HCT116 (cell line): ENCODE results near the gene PREB. TPM values are rescaled to one million over a fixed set of nuclear protein-coding genes. Genes with fewer than 3 reads are reported as not detected.
A peak's percentile ranks its signal among the peaks of the same experiment; 100 is the strongest.

Experiments used
- ATAC-seq: fragments of 200-7000 bp; cut with Tn5 transposase; 2 replicates; pipeline ENCODE4 v1.9.1; 2020; ENCODE audit warnings: mild to moderate bottlenecking, moderate library complexity
- BruUV-seq: library from RNA; stranded (reverse); fragments of 400-500 nt; replicated peaks from 2 replicates; lab custom pipeline; 2021; lab: Mats Ljungman, UMichigan
- CTCF ChIA-PET: fragments of 300-600 bp; sonication (Branson Sonifier 250); formaldehyde crosslinking; loops from one replicate; lab custom pipeline; 2021; ENCODE audit warnings: antibody characterized with exemption; lab: Charles Lee
- POLR2A ChIA-PET: fragments of 300-600, 350-600 bp; sonication (Branson Sonifier 250); formaldehyde crosslinking; loops from one replicate; lab custom pipeline; 2021; ENCODE audit warnings: antibody characterized with exemption; lab: Charles Lee
- RAD21 ChIA-PET, 2 experiments: fragments of 300-600 bp; sonication (Branson Sonifier 250); formaldehyde crosslinking; loops; one replicate each; lab custom pipeline; 2023; ENCODE audit warnings: low total read pairs in 2 of 2; ENCODE audit not compliant: uncharacterized antibody in 2 of 2, unreplicated experiment in 2 of 2, low non-redundant PET in 1 of 2; lab: Charles Lee
- DNase-seq: peaks from one replicate; pipeline ENCODE4 v3.0.0-alpha.2; 2010; ENCODE audit warnings: low read depth, low spot score
- H2AFZ ChIP-seq: fragments of 200-600 bp; shearing (Covaris generic), sonication (generic); 2 replicates; pipeline ENCODE4 v1.6.1; 2017; ENCODE audit warnings: low read depth, mixed run types, mixed read lengths, antibody characterized with exemption, low read length; ENCODE audit not compliant: poor library complexity, severe bottlenecking
- H3K27ac ChIP-seq: 2 replicates; pipeline ENCODE4 v1.5.1; 2012; ENCODE audit warnings: low read depth, low read length
- H3K27me3 ChIP-seq: fragments of 200-600 bp; sonication (generic); 2 replicates; pipeline ENCODE4 v1.6.1; 2016; ENCODE audit warnings: mixed run types, low read length, mixed read lengths; ENCODE audit not compliant: insufficient read depth
- H3K36me3 ChIP-seq, 2 experiments: fragments of 200-500 bp in 1 of 2; fragments of 200-600 bp in 1 of 2; sonication (Bioruptor generic) in 1 of 2; sonication (generic) in 1 of 2; 2 replicates each; pipeline versions ENCODE4 v1.5.1 to v1.6.1; 2014 to 2016; ENCODE audit warnings: low read length in 2 of 2, inconsistent platforms in 1 of 2, mixed read lengths in 1 of 2, mixed run types in 1 of 2; ENCODE audit not compliant: insufficient read depth in 2 of 2, control insufficient read depth in 1 of 2
- H3K4me1 ChIP-seq, 2 experiments: fragments of 200-600 bp in 1 of 2; sonication (generic) in 1 of 2; 2 replicates each; pipeline versions ENCODE4 v1.5.1 to v1.6.1; 2012 to 2017; ENCODE audit warnings: low read length in 2 of 2, inconsistent platforms in 1 of 2, mild to moderate bottlenecking in 1 of 2, mixed read lengths in 1 of 2, mixed run types in 1 of 2, moderate library complexity in 1 of 2; ENCODE audit not compliant: insufficient read depth in 2 of 2, control insufficient read depth in 1 of 2
- H3K4me2 ChIP-seq: fragments of 200-600 bp; sonication (generic); 2 replicates; pipeline ENCODE4 v1.6.1; 2017; ENCODE audit warnings: mixed run types, low read length, mixed read lengths
- H3K4me3 ChIP-seq, 2 experiments: fragments of 200-600 bp in 1 of 2; sonication (generic) in 1 of 2; replicated peaks in 1 of 2; 2 replicates each; pipeline ENCODE4 v1.5.1; 2011 to 2016; ENCODE audit warnings: low read length in 2 of 2, control low read depth in 1 of 2, low read depth in 1 of 2, mild to moderate bottlenecking in 1 of 2, mixed read lengths in 1 of 2, mixed run types in 1 of 2
- H3K79me2 ChIP-seq: fragments of 200-600 bp; sonication (generic); 2 replicates; pipeline ENCODE4 v1.6.1; 2017; ENCODE audit warnings: mild to moderate bottlenecking, mixed run types, low read length, moderate library complexity, mixed read lengths; ENCODE audit not compliant: insufficient read depth
- H3K9ac ChIP-seq: fragments of 200-600 bp; sonication (generic); 2 replicates; pipeline ENCODE4 v1.6.1; 2016; ENCODE audit warnings: low read length, mixed read lengths
- H3K9me2 ChIP-seq: fragments of 200-600 bp; sonication (generic), shearing (Covaris generic); 2 replicates; pipeline ENCODE4 v1.6.1; 2017; ENCODE audit warnings: mixed run types, mild to moderate bottlenecking, moderate library complexity; ENCODE audit not compliant: insufficient read depth
- H3K9me3 ChIP-seq, 2 experiments: fragments of 200-500 bp in 1 of 2; fragments of 200-600 bp in 1 of 2; sonication (Bioruptor generic) in 1 of 2; sonication (generic) in 1 of 2; 2 replicates each; pipeline ENCODE4 v1.6.1; 2014 to 2017; ENCODE audit warnings: low read length in 2 of 2, mixed read lengths in 2 of 2, inconsistent platforms in 1 of 2, low read depth in 1 of 2, mild to moderate bottlenecking in 1 of 2, mixed run types in 1 of 2, moderate library complexity in 1 of 2; ENCODE audit not compliant: control insufficient read depth in 1 of 2, insufficient read depth in 1 of 2
- H4K20me1 ChIP-seq: fragments of 200-600 bp; sonication (generic), shearing (Covaris generic); 2 replicates; pipeline ENCODE4 v1.6.1; 2017; ENCODE audit warnings: mixed run types, mild to moderate bottlenecking, moderate library complexity; ENCODE audit not compliant: insufficient read depth
- CBX3 ChIP-seq: IDR thresholded peaks from 2 replicates; pipeline ENCODE4 v1.6.1; 2012; ENCODE audit warnings: low read depth
- CEBPB ChIP-seq: IDR thresholded peaks from 2 replicates; pipeline ENCODE4 v1.6.1; 2012; ENCODE audit warnings: low read depth
- EGR1 ChIP-seq: IDR thresholded peaks from 2 replicates; pipeline ENCODE4 v1.6.1; 2012; ENCODE audit warnings: low read depth
- EZH2phosphoT487 ChIP-seq: fragments of 200-600 bp; IDR thresholded peaks from 2 replicates; pipeline ENCODE4 v1.6.1; 2018; ENCODE audit warnings: antibody characterized with exemption, borderline replicate concordance
- FOSL1 ChIP-seq: IDR thresholded peaks from 2 replicates; pipeline ENCODE4 v1.6.1; 2012; ENCODE audit warnings: low read depth
- JUND ChIP-seq: IDR thresholded peaks from 2 replicates; pipeline ENCODE4 v1.6.1; 2012
- MAX ChIP-seq: IDR thresholded peaks from 2 replicates; pipeline ENCODE4 v1.6.1; 2012
- POLR2A ChIP-seq: IDR thresholded peaks from 2 replicates; pipeline ENCODE4 v1.7.0; 2011; ENCODE audit warnings: borderline replicate concordance; ENCODE audit not compliant: insufficient read depth, insufficient read length; ENCODE audit errors: extremely low read depth
- POLR2AphosphoS5 ChIP-seq: IDR thresholded peaks from 2 replicates; pipeline ENCODE4 v1.6.1; 2011; ENCODE audit warnings: mild to moderate bottlenecking, low read depth, low read length, moderate library complexity
- SP1 ChIP-seq: IDR thresholded peaks from 2 replicates; pipeline ENCODE4 v1.6.1; 2012; ENCODE audit warnings: low read depth
- SRF ChIP-seq: IDR thresholded peaks from 2 replicates; pipeline ENCODE4 v1.6.1; 2012; ENCODE audit warnings: low read depth
- ZFX ChIP-seq: fragments of 450-650 bp; IDR thresholded peaks from 2 replicates; pipeline ENCODE4 v1.6.1; 2017
- ZNF274 ChIP-seq: fragments of 200-500 bp; sonication (Bioruptor generic); IDR thresholded peaks from 2 replicates; pipeline ENCODE4 v1.6.1; 2014; ENCODE audit warnings: mild to moderate bottlenecking, low read depth, low read length, inconsistent platforms
- intact Hi-C: fragments of 100-400 bp; cut with micrococcal nuclease; formaldehyde crosslinking; loops from 2 replicates; pipeline ENCODE4 v1.10.0; 2022
- total RNA-seq: library from RNA; stranded (reverse); gene quantifications from one replicate; pipeline ENCODE4 v1.2.1, GENCODE V29; 2021; ENCODE audit not compliant: unreplicated experiment
- TF ChIP-seq, protein P1 (sequence below): IDR thresholded peaks from 2 replicates; pipeline ENCODE4 v1.6.1; 2012; ENCODE audit warnings: low read depth
- TF ChIP-seq, protein P2 (sequence below): IDR thresholded peaks from 2 replicates; pipeline ENCODE4 v1.6.1; 2012

The PREB gene
- total RNA-seq, 1 experiment from 2014 or later = 54.2 TPM

- intact Hi-C loops = no loop called here
- no TSS peak for BruUV-seq
Measured at GRCh38 chr2:27130396-27130795, 4.0 kb downstream of the PREB start.

GRCh38 chr2:27128668-27129571 is 5.5 kb downstream of the PREB start:
- peaks cover 15% of the 10 kb centered on the region for H3K79me2 ChIP-seq
- H3K9ac ChIP-seq = no peak overlapping the region
- CTCF ChIA-PET = no interaction called here
- POLR2A ChIA-PET = no interaction called here
- intact Hi-C loops = no loop called here
- no TSS peak for BruUV-seq
- H3K4me1 ChIP-seq = peaks cover 4 to 12% of the 10 kb centered on the region in 2 experiments; a peak in 3 of 4 replicates
- no peaks in the 10 kb centered on the region for H4K20me1 ChIP-seq
- TF ChIP-seq POLR2A (no peak), JUND (no peak; the same call in 1 of the 2 replicates), EGR1 (no peak), ZNF274 (no peak), ZFX (no peak), SRF (no peak), SP1 (no peak), EZH2phosphoT487 (no peak), FOSL1 (no peak), CBX3 (no peak), MAX (no peak)
- TF ChIP-seq, protein P1, sequence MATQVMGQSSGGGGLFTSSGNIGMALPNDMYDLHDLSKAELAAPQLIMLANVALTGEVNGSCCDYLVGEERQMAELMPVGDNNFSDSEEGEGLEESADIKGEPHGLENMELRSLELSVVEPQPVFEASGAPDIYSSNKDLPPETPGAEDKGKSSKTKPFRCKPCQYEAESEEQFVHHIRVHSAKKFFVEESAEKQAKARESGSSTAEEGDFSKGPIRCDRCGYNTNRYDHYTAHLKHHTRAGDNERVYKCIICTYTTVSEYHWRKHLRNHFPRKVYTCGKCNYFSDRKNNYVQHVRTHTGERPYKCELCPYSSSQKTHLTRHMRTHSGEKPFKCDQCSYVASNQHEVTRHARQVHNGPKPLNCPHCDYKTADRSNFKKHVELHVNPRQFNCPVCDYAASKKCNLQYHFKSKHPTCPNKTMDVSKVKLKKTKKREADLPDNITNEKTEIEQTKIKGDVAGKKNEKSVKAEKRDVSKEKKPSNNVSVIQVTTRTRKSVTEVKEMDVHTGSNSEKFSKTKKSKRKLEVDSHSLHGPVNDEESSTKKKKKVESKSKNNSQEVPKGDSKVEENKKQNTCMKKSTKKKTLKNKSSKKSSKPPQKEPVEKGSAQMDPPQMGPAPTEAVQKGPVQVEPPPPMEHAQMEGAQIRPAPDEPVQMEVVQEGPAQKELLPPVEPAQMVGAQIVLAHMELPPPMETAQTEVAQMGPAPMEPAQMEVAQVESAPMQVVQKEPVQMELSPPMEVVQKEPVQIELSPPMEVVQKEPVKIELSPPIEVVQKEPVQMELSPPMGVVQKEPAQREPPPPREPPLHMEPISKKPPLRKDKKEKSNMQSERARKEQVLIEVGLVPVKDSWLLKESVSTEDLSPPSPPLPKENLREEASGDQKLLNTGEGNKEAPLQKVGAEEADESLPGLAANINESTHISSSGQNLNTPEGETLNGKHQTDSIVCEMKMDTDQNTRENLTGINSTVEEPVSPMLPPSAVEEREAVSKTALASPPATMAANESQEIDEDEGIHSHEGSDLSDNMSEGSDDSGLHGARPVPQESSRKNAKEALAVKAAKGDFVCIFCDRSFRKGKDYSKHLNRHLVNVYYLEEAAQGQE = no peak
- TF ChIP-seq, protein P2, sequence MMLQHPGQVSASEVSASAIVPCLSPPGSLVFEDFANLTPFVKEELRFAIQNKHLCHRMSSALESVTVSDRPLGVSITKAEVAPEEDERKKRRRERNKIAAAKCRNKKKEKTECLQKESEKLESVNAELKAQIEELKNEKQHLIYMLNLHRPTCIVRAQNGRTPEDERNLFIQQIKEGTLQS = no peak
- no peak overlapping the region for H3K4me2 ChIP-seq
- peaks cover 14 to 20% of the 10 kb centered on the region in 2 experiments; a peak in 3 of 4 replicates for H3K36me3 ChIP-seq
- no peak for ATAC-seq
- RAD21 ChIA-PET = no interaction called here
- no peaks in the 10 kb centered on the region for H3K27me3 ChIP-seq
- no peaks in the 10 kb centered on the region for H3K9me3 ChIP-seq
- no peak overlapping the region for H2AFZ ChIP-seq
- no peaks in the 10 kb centered on the region for H3K9me2 ChIP-seq
- H3K4me3 ChIP-seq = no peak overlapping the region
- no peak overlapping the region for H3K27ac ChIP-seq
- DNase-seq = no peak

More at GRCh38 chr2:27130396-27130795, 4.0 kb downstream of the PREB start:
- peaks cover 4 to 19% of the 10 kb centered on the region in 2 experiments; a peak in 3 of 4 replicates for H3K4me1 ChIP-seq
- H3K27me3 ChIP-seq = no peaks in the 10 kb centered on the region
- no peak overlapping the region for H3K27ac ChIP-seq
- ChIA-PET RAD21 (no interaction called here), CTCF (no interaction called here), POLR2A (no interaction called here)
- ATAC-seq = no peak
- no peak overlapping the region for H2AFZ ChIP-seq
- H4K20me1 ChIP-seq = no peaks in the 10 kb centered on the region
- DNase-seq = no peak
- H3K4me2 ChIP-seq = no peak overlapping the region
- no peak overlapping the region for H3K4me3 ChIP-seq
- peaks cover 14 to 20% of the 10 kb centered on the region in 2 experiments; a peak in 3 of 4 replicates for H3K36me3 ChIP-seq
- no peak overlapping the region for H3K9ac ChIP-seq
- H3K9me2 ChIP-seq = no peaks in the 10 kb centered on the region
- H3K79me2 ChIP-seq = peaks cover 20% of the 10 kb centered on the region
- TF ChIP-seq POLR2AphosphoS5 (0 out of 2 replicates have a peak, but pooled peaks have one; percentile 11), CEBPB (no peak)
- no peaks in the 10 kb centered on the region for H3K9me3 ChIP-seq
